WTC11 (cell line): ENCODE measurements around the gene ANAPC16. TPM values are rescaled to one million over a fixed set of nuclear protein-coding genes. Genes with fewer than 3 reads are reported as not detected.

ENCODE experiments used
- ATAC-seq: fragments of 200-7000 bp; cut with Tn5 transposase; 2 replicates; pipeline ENCODE4 v1.10.0; 2021; ENCODE audit warnings: mild to moderate bottlenecking, moderate library complexity
- CTCF ChIA-PET: fragments of 300-600 bp; sonication (Branson Sonifier 250); formaldehyde crosslinking; loops from one replicate; lab custom pipeline; 2021; ENCODE audit warnings: antibody characterized with exemption; lab: Charles Lee
- POLR2A ChIA-PET: fragments of 350-600 bp; sonication (Branson Sonifier 250); formaldehyde crosslinking; loops from one replicate; lab custom pipeline; 2021; ENCODE audit warnings: antibody characterized with exemption; lab: Charles Lee
- DNase-seq: peaks from one replicate; pipeline ENCODE4 v3.0.0; 2021; ENCODE audit warnings: low spot score
- H3K27ac Mint-ChIP-seq: 2 replicates; pipeline ENCODE4 v1.8.0; 2021; ENCODE audit warnings: mixed read lengths
- H3K27me3 Mint-ChIP-seq: 2 replicates; pipeline ENCODE4 v1.8.0; 2021; ENCODE audit warnings: low read depth, mild to moderate bottlenecking, moderate library complexity, mixed read lengths
- H3K36me3 Mint-ChIP-seq: 2 replicates; pipeline ENCODE4 v1.8.0; 2021; ENCODE audit warnings: mixed read lengths
- H3K4me1 Mint-ChIP-seq: 2 replicates; pipeline ENCODE4 v1.8.0; 2022; ENCODE audit warnings: mixed read lengths
- H3K4me3 Mint-ChIP-seq: 2 replicates; pipeline ENCODE4 v1.8.0; 2021; ENCODE audit warnings: mild to moderate bottlenecking, moderate library complexity, mixed read lengths
- H3K9me3 Mint-ChIP-seq: 2 replicates; pipeline ENCODE4 v1.8.0; 2021; ENCODE audit warnings: mixed read lengths
- CREB1 ChIP-seq: sonication (generic); formaldehyde crosslinking; IDR thresholded peaks from 2 replicates; pipeline ENCODE4 v1.8.0; 2023; ENCODE audit warnings: mild to moderate bottlenecking, missing genetic modification reagents
- FOXJ3 ChIP-seq: sonication (generic); formaldehyde crosslinking; IDR thresholded peaks from 2 replicates; pipeline ENCODE4 v1.9.0; 2021; ENCODE audit warnings: missing genetic modification reagents, mild to moderate bottlenecking, borderline replicate concordance
- GTF2I ChIP-seq: fragments of 250-450 bp; sonication (Bioruptor Pico); conservative IDR thresholded peaks from 2 replicates; pipeline ENCODE4 v1.4.0; 2021; ENCODE audit warnings: mild to moderate bottlenecking
- JAZF1 ChIP-seq: fragments of 250-450 bp; sonication (Bioruptor Pico); IDR thresholded peaks from 2 replicates; pipeline ENCODE4 v1.9.0; 2021; ENCODE audit warnings: moderate library complexity, mild to moderate bottlenecking, inconsistent platforms
- MXD4 ChIP-seq: fragments of 250-450 bp; sonication (Bioruptor Pico); IDR thresholded peaks from 2 replicates; pipeline ENCODE4 v1.8.0; 2021; ENCODE audit warnings: mild to moderate bottlenecking, moderate library complexity, borderline replicate concordance
- MYBL2 ChIP-seq: sonication (generic); formaldehyde crosslinking; IDR thresholded peaks from 2 replicates; pipeline ENCODE4 v1.8.1; 2023; ENCODE audit warnings: mild to moderate bottlenecking, moderate library complexity, missing genetic modification reagents
- NFATC4 ChIP-seq: fragments of 250-450 bp; sonication (Bioruptor Pico); IDR thresholded peaks from 2 replicates; pipeline ENCODE4 v1.9.0; 2021; ENCODE audit warnings: mild to moderate bottlenecking
- NR1H2 ChIP-seq: sonication (generic); formaldehyde crosslinking; IDR thresholded peaks from 2 replicates; pipeline ENCODE4 v1.9.0; 2021; ENCODE audit warnings: mild to moderate bottlenecking, moderate library complexity, missing genetic modification reagents
- SMAD4 ChIP-seq: sonication (generic); formaldehyde crosslinking; IDR thresholded peaks from 2 replicates; pipeline ENCODE4 v1.8.0; 2022; ENCODE audit warnings: mild to moderate bottlenecking, missing genetic modification reagents
- SP1 ChIP-seq: sonication (generic); formaldehyde crosslinking; conservative IDR thresholded peaks from 2 replicates; pipeline ENCODE4 v1.8.1; 2022; ENCODE audit warnings: missing genetic modification reagents
- ZNF423 ChIP-seq: fragments of 250-450 bp; sonication (Bioruptor Pico); IDR thresholded peaks from 2 replicates; pipeline ENCODE4 v2.1.2; 2022; ENCODE audit warnings: mild to moderate bottlenecking, moderate library complexity
- ZNF671 ChIP-seq: fragments of 250-450 bp; sonication (Bioruptor Pico); IDR thresholded peaks from 2 replicates; pipeline ENCODE4 v1.8.0; 2021; ENCODE audit warnings: mild to moderate bottlenecking
- total RNA-seq: library from RNA; stranded (reverse); gene quantifications from 3 replicates; pipeline ENCODE4 v1.2.3, GENCODE V29; 2021
- TF ChIP-seq, protein P1 (sequence below): fragments of 250-450 bp; sonication (Bioruptor Pico); IDR thresholded peaks from 2 replicates; pipeline ENCODE4 v1.9.0; 2021; ENCODE audit warnings: moderate library complexity, mild to moderate bottlenecking, inconsistent platforms, borderline replicate concordance
- TF ChIP-seq, protein P2 (sequence below): sonication (generic); formaldehyde crosslinking; IDR thresholded peaks from 2 replicates; pipeline ENCODE4 v1.8.0; 2022; ENCODE audit warnings: mild to moderate bottlenecking, missing genetic modification reagents
- TF ChIP-seq, protein P3 (sequence below): sonication (generic); formaldehyde crosslinking; IDR thresholded peaks from 2 replicates; pipeline ENCODE4 v1.8.1; 2022; ENCODE audit warnings: missing genetic modification reagents, borderline replicate concordance
- TF ChIP-seq, protein P4 (sequence below): sonication (generic); formaldehyde crosslinking; IDR thresholded peaks from 2 replicates; pipeline ENCODE4 v1.8.0; 2022; ENCODE audit warnings: mild to moderate bottlenecking, missing genetic modification reagents
- TF ChIP-seq, protein P5 (sequence below): sonication (generic); formaldehyde crosslinking; IDR thresholded peaks from 2 replicates; pipeline ENCODE4 v1.8.0; 2023; ENCODE audit warnings: missing genetic modification reagents, mild to moderate bottlenecking, borderline replicate concordance
- TF ChIP-seq, protein P6 (sequence below): sonication (generic); formaldehyde crosslinking; IDR thresholded peaks from 2 replicates; pipeline ENCODE4 v1.8.1; 2022; ENCODE audit warnings: mild to moderate bottlenecking, missing genetic modification reagents, moderate library complexity, borderline replicate concordance

The ANAPC16 gene
- total RNA-seq, 1 experiment from 2014 or later = 52.3 TPM

DNA sequence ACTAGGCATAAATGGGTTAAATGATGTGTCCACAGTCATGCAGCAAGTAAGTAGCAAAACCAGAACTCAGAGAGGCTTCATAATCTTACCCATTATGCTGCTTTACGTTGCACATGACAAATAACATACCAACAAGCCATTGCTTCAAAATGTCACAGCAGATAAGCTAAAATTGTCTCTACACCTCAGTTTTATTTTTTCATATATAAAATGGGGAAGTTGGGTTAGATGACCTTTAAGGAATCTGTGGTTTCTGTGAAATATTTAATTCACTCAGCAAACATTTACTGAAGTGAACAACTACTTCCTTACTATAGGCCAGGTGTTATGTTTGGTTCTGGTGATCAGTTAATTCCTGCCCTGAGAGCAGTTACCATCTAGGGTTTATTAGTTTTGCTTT lies 2.5 kb downstream of the ANAPC16 start:
- TF ChIP-seq ZNF671 (CRISPR knock-in tag) (no peak), MXD4 (CRISPR knock-in tag) (no peak), ZNF423 (CRISPR knock-in tag) (no peak), MYBL2 (CRISPR knock-in tag) (no peak), GTF2I (CRISPR knock-in tag) (no peak), NR1H2 (CRISPR knock-in tag) (no peak), CREB1 (CRISPR knock-in tag) (no peak), SP1 (CRISPR knock-in tag) (no peak), NFATC4 (CRISPR knock-in tag) (no peak), JAZF1 (CRISPR knock-in tag) (no peak), SMAD4 (CRISPR knock-in tag) (no peak), FOXJ3 (CRISPR knock-in tag) (no peak)
- TF ChIP-seq, protein P1, sequence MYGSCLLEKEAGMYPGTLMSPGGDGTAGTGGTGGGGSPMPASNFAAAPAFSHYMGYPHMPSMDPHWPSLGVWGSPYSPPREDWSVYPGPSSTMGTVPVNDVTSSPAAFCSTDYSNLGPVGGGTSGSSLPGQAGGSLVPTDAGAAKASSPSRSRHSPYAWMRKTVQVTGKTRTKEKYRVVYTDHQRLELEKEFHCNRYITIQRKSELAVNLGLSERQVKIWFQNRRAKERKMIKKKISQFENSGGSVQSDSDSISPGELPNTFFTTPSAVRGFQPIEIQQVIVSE (CRISPR knock-in tag) = no peak
- TF ChIP-seq, protein P2, sequence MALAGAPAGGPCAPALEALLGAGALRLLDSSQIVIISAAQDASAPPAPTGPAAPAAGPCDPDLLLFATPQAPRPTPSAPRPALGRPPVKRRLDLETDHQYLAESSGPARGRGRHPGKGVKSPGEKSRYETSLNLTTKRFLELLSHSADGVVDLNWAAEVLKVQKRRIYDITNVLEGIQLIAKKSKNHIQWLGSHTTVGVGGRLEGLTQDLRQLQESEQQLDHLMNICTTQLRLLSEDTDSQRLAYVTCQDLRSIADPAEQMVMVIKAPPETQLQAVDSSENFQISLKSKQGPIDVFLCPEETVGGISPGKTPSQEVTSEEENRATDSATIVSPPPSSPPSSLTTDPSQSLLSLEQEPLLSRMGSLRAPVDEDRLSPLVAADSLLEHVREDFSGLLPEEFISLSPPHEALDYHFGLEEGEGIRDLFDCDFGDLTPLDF (CRISPR knock-in tag) = no peak
- TF ChIP-seq, protein P3, sequence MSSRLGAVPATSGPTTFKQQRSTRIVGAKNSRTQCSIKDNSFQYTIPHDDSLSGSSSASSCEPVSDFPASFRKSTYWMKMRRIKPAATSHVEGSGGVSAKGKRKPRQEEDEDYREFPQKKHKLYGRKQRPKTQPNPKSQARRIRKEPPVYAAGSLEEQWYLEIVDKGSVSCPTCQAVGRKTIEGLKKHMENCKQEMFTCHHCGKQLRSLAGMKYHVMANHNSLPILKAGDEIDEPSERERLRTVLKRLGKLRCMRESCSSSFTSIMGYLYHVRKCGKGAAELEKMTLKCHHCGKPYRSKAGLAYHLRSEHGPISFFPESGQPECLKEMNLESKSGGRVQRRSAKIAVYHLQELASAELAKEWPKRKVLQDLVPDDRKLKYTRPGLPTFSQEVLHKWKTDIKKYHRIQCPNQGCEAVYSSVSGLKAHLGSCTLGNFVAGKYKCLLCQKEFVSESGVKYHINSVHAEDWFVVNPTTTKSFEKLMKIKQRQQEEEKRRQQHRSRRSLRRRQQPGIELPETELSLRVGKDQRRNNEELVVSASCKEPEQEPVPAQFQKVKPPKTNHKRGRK (CRISPR knock-in tag) = no peak
- TF ChIP-seq, protein P4, sequence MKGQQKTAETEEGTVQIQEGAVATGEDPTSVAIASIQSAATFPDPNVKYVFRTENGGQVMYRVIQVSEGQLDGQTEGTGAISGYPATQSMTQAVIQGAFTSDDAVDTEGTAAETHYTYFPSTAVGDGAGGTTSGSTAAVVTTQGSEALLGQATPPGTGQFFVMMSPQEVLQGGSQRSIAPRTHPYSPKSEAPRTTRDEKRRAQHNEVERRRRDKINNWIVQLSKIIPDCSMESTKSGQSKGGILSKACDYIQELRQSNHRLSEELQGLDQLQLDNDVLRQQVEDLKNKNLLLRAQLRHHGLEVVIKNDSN (CRISPR knock-in tag) = no peak
- TF ChIP-seq, protein P5, sequence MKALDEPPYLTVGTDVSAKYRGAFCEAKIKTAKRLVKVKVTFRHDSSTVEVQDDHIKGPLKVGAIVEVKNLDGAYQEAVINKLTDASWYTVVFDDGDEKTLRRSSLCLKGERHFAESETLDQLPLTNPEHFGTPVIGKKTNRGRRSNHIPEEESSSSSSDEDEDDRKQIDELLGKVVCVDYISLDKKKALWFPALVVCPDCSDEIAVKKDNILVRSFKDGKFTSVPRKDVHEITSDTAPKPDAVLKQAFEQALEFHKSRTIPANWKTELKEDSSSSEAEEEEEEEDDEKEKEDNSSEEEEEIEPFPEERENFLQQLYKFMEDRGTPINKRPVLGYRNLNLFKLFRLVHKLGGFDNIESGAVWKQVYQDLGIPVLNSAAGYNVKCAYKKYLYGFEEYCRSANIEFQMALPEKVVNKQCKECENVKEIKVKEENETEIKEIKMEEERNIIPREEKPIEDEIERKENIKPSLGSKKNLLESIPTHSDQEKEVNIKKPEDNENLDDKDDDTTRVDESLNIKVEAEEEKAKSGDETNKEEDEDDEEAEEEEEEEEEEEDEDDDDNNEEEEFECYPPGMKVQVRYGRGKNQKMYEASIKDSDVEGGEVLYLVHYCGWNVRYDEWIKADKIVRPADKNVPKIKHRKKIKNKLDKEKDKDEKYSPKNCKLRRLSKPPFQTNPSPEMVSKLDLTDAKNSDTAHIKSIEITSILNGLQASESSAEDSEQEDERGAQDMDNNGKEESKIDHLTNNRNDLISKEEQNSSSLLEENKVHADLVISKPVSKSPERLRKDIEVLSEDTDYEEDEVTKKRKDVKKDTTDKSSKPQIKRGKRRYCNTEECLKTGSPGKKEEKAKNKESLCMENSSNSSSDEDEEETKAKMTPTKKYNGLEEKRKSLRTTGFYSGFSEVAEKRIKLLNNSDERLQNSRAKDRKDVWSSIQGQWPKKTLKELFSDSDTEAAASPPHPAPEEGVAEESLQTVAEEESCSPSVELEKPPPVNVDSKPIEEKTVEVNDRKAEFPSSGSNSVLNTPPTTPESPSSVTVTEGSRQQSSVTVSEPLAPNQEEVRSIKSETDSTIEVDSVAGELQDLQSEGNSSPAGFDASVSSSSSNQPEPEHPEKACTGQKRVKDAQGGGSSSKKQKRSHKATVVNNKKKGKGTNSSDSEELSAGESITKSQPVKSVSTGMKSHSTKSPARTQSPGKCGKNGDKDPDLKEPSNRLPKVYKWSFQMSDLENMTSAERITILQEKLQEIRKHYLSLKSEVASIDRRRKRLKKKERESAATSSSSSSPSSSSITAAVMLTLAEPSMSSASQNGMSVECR (CRISPR knock-in tag) = no peak
- TF ChIP-seq, protein P6, sequence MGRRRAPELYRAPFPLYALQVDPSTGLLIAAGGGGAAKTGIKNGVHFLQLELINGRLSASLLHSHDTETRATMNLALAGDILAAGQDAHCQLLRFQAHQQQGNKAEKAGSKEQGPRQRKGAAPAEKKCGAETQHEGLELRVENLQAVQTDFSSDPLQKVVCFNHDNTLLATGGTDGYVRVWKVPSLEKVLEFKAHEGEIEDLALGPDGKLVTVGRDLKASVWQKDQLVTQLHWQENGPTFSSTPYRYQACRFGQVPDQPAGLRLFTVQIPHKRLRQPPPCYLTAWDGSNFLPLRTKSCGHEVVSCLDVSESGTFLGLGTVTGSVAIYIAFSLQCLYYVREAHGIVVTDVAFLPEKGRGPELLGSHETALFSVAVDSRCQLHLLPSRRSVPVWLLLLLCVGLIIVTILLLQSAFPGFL = no peak
- peak overlapping the region; percentile 22 for H3K27ac Mint-ChIP-seq
- no peak overlapping the region for H3K4me3 Mint-ChIP-seq
- ATAC-seq (no peak), DNase-seq (no peak)
- H3K4me1 Mint-ChIP-seq = peaks cover 23% of the 10 kb centered on the region
- no peaks in the 10 kb centered on the region for H3K9me3 Mint-ChIP-seq
- H3K27me3 Mint-ChIP-seq = no peaks in the 10 kb centered on the region; the same call in 1 of the 2 replicates
- POLR2A ChIA-PET = interaction anchor here (1.1 kb wide), 1 partner anchor 55 kb away, joined by 3 read pairs; no protein-coding TSS in a partner anchor
- H3K36me3 Mint-ChIP-seq = peaks cover 4% of the 10 kb centered on the region
- CTCF ChIA-PET = interaction anchor here (0.9 to 1.2 kb wide), 2 partner anchors 11 to 93 kb away, joined by 3 to 4 read pairs; no protein-coding TSS in a partner anchor
